GM12864 (cell line): ENCODE data around the gene IFITM2.

Source experiments
- DNase-seq: peaks from one replicate; pipeline ENCODE4 v3.0.0-alpha.2; 2011; ENCODE audit warnings: low read depth
- H3K4me3 ChIP-seq: 2 replicates; pipeline ENCODE4 v1.5.1; 2011; ENCODE audit warnings: mild to moderate bottlenecking, low read depth, low read length, control low read depth
- TF ChIP-seq, protein P1 (sequence below): IDR thresholded peaks from 2 replicates; pipeline ENCODE4 v1.5.1; 2011; ENCODE audit warnings: low read depth, mild to moderate bottlenecking, moderate library complexity, low read length, control low read depth, inconsistent platforms; ENCODE audit errors: missing control alignments

The IFITM2 gene

DNA sequence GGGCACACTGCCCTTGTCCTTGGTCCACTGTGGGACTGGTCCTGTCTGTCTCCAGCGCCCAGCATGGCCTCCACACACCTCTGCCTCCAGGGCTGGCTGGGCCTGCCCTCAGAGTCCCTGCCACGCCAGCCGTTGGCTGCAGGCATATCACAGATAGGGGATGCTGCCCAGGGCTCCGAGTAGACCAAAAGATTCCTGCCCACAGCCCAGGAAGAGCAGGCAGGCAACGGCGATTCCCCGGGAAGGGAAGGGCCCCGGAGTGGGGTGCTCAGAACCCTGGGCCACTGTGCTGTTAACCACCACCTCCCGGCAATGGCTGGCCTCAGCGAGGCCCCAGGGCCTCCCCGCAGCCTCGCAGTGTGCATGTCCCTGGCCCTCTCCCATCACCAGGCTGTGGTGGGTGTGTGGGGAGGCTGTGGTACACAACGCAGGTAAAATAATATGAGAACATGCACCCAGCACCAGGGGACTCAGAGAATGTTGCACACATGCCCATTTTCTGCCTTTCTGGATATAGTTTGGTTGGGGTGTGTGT, 10.5 kb upstream of the IFITM2 start:
- no peak overlapping the region for H3K4me3 ChIP-seq
- no peak for DNase-seq
- TF ChIP-seq, protein P1, sequence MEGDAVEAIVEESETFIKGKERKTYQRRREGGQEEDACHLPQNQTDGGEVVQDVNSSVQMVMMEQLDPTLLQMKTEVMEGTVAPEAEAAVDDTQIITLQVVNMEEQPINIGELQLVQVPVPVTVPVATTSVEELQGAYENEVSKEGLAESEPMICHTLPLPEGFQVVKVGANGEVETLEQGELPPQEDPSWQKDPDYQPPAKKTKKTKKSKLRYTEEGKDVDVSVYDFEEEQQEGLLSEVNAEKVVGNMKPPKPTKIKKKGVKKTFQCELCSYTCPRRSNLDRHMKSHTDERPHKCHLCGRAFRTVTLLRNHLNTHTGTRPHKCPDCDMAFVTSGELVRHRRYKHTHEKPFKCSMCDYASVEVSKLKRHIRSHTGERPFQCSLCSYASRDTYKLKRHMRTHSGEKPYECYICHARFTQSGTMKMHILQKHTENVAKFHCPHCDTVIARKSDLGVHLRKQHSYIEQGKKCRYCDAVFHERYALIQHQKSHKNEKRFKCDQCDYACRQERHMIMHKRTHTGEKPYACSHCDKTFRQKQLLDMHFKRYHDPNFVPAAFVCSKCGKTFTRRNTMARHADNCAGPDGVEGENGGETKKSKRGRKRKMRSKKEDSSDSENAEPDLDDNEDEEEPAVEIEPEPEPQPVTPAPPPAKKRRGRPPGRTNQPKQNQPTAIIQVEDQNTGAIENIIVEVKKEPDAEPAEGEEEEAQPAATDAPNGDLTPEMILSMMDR = no peak

DNA sequence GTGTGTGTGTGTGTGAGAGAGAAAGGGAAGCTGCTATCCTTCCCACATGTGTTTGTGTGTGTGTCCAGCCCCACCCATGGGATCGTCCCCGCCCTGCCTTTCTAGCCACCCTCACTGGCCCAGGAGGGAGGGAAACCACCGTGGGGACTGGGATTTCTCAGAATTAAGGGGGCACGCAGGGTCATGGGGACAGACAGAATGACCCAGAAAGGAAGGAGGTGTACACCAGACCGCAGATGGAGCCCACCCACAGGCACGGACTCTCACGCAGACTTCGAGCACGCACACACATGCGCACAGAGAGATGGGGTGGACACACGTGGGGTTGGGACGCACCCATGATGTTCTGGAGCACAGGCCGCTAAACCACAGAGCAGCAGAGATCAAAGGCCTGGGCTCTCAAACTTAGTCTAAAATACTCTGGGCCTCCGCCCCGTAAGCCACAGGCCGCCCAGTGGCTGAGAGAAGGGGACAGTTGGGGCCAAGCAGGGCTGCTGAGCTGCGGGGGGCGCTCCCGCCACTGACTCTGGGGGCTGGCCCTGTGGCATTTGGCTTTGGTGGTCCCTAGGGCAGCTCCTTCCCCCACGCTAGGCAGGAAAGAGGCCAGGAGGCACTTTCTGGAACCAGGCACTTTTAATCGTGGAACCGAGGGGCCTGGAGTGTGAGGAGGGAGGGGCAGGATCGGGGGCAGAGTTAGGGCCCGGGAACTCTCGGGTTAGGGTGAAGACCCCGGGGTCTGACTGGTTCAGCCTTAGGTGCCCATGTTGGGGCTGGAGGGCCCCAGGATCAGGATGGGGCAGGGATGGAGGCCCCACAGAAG, 9.8 kb upstream of the IFITM2 start:
- no peak overlapping the region for H3K4me3 ChIP-seq
- no peak for DNase-seq
- TF ChIP-seq, protein P1 = no peak

DNA sequence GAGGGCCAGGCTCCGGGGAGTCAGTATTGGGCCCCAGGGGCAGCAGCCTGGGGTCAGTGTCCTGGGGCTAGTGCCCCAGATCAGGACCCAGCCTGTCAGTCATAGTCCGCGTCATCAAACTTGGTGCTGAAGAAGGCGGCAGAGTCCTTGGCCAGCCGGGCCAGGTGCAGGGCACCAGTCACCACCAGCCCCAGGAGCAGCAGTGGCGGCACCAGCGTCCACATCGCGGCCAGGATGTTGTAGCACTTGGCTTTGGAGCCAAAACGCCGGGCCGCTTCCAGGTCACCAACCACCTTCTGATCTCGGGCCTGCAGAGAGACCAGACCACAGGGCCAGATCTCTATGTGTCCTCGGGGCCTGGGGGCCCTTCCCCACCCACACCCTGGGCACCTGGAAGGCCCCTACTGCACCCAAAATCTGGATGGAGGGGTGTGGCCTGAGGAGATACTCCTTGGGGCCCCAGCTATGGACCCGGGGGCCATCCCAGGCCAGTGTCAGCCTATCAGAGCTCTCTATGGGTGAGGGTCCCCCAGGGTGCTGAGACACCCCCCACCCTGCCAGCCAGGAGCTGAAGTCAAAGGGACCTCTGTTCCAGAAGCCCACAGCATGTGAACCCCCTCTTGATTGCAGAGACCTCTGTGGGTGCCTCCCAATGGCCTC, 9.1 kb upstream of the IFITM2 start:
- no peak overlapping the region for H3K4me3 ChIP-seq
- TF ChIP-seq, protein P1 = no peak
- DNase-seq = no peak

DNA sequence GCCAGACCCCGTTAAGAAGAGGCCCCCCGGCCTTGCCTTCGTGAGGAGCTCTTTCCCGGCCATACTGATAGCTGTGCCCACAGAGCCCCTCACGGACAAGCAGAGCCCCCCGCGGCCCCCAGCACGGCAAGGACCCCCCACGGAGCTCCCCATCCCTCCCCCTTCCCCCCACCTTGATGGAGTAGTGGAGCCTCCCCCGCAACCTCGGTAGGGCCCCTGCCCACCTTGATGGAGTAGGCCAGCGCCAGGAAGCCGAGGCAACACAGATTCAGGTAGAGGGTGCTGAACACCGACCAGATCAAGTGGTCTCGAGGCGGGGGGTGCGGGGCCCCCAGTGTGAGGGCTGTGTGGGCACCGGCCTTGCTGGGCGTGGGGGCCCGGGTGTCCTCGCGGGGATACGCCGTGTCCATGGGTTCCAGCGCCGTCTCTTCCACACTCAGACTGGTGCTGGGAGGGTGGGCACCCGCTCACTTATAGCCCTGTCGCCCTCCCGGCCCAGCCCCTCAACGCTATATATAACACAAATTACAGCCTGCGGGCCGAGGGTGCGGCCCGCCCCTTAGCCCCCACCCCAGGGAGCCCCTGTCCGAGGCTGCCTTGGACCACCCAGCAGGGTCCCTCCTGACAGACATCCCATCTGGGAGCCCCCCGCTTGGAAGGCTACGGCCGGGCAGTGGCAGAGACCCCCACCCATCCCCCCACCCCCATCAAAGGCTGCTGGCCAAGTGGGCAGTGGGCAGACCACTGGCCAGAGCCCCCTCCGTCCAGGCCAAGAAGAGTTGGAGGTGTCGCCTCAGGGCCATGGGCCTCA, 8.3 kb upstream of the IFITM2 start, which contains the start of gene IFITM5:
TSS of gene IFITM5 (minus strand) at position 446 of the 811 bp plus-strand sequence. CDS start at position 410, 36 bp downstream.
- no peak within 1 kb of the TSS for H3K4me3 ChIP-seq
- TF ChIP-seq, protein P1 = no peak
- DNase-seq = no peak

DNA sequence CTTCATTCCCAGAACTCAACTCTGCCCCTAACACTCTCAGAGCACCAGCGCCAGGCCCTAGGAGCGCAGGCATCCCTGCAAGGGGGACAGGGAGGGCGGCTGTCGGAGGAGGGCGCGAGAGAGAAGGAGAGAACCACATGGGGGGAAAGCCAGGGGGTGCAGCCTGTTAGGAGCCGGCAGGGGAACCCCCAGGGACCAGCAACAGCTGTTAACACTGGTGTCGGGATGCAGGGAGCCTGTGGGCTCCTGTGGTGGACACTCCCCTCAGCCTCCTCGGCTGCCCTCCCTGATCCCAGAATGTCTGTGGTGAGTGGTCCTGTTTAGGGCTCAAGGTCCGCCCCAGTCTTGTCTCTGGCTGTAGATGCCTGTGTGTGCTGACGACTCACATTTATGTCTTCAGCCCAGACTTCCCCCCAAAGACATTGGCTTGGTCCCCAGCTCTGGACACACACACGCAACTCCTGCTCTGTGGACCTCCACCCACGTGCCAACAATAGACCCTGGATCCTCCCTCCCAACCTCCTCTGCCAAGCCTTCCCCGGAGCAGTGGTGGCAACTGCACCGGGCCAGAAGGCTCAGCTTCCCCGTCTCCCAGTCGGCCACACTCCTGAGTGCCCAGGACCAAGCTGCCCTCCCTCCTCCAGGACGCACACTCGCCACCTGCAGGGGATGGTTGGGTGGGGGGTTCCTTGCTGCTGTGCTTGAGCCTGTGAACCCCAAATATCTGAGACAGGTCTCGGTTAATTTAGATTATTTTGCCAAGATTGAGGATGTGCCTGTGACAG, 7.5 kb upstream of the IFITM2 start:
- no peak overlapping the region for H3K4me3 ChIP-seq
- DNase-seq = no peak
- TF ChIP-seq, protein P1 = no peak

DNA sequence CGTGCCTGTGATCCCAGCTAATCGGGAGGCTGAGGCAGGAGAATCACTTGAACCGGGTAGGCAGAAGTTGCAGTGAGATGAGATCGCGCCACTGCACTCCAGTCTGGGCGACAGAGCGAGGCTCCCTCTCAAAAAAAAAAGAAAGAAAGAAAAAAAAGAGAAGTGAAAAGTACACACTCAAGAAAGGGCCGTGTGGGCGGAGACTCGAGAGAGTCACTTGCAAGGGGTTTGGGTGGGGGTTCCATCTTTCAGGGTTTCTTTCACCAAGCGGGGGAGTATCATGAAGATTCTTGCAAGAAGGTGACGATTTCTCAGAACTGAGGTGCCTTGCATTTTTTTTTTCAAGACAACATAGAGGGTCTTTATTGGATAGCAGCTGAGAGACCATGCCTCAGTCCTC, 4.3 kb upstream of the IFITM2 start:
- DNase-seq = no peak
- TF ChIP-seq, protein P1 = no peak
- no peak overlapping the region for H3K4me3 ChIP-seq
